ENCODE measurements around the gene CLEC3B.

- no peak for TF ChIP-seq CTCF (conservative IDR thresholded peaks at IDR 0.05; ENCODE audit: low read length)
- TF ChIP-seq EZH2phosphoT487 (IDR thresholded peaks at IDR 0.05; ENCODE audit: borderline replicate concordance), result no peak
Measured at GRCh38 chr3:45051685-45052084, 25.6 kb downstream of the CLEC3B start.

All from Loucy (cell line).